CD4-positive, alpha-beta memory T cell (primary cell): ENCODE measurements around the gene GGT6. TPM values are rescaled to one million over a fixed set of nuclear protein-coding genes. Genes with fewer than 3 reads are reported as not detected.
A peak's percentile ranks its signal among the peaks of the same experiment; 100 is the strongest.

Experiments used
- CTCF ChIA-PET: fragments of 350-600 bp; sonication (Branson Sonifier 250); formaldehyde crosslinking; loops from one replicate; lab custom pipeline; 2021; ENCODE audit warnings: inconsistent platforms; ENCODE audit not compliant: partially characterized antibody; lab: Charles Lee
- POLR2A ChIA-PET: fragments of 350-600 bp; sonication (Branson Sonifier 250); formaldehyde crosslinking; loops from one replicate; lab custom pipeline; 2021; ENCODE audit not compliant: partially characterized antibody; lab: Charles Lee
- DNase-seq, 5 donors: peaks; one replicate each; pipeline versions ENCODE4 v3.0.0 to v3.0.0-alpha.2; 2020 to 2022; ENCODE audit warnings: mixed read lengths in 1 of 5
- H3K27ac ChIP-seq: one replicate; pipeline ENCODE4 v1.7.0; 2013; ENCODE audit warnings: low read depth, low read length
- H3K27me3 ChIP-seq: 2 replicates; pipeline ENCODE4 v1.7.0; 2013; ENCODE audit warnings: mild to moderate bottlenecking, low read length, moderate library complexity; ENCODE audit not compliant: insufficient read depth
- H3K36me3 ChIP-seq: 2 replicates; pipeline ENCODE4 v1.7.0; 2013; ENCODE audit warnings: mild to moderate bottlenecking, low read length, moderate library complexity; ENCODE audit not compliant: insufficient read depth
- H3K4me1 ChIP-seq: 2 replicates; pipeline ENCODE4 v1.7.0; 2013; ENCODE audit warnings: mild to moderate bottlenecking, low read length, moderate library complexity; ENCODE audit not compliant: insufficient read depth
- H3K4me3 ChIP-seq, 2 donors: one replicate each; pipeline ENCODE4 v1.7.0; 2013; ENCODE audit warnings: low read length in 2 of 2, mild to moderate bottlenecking in 1 of 2
- H3K9me3 ChIP-seq, 2 donors: one replicate each; pipeline ENCODE4 v1.7.0; 2013; ENCODE audit warnings: low read length in 2 of 2, control low read depth in 1 of 2; ENCODE audit not compliant: control insufficient read depth in 1 of 2
- H3K27ac Mint-ChIP-seq, 7 donors: one replicate each; pipeline ENCODE4 v1.8.0; 2020 to 2021; ENCODE audit warnings: mixed read lengths in 7 of 7, mild to moderate bottlenecking in 6 of 7, inconsistent platforms in 3 of 7, moderate library complexity in 3 of 7
- H3K27me3 Mint-ChIP-seq, 2 donors: one replicate each; pipeline ENCODE4 v1.8.0; 2020 to 2021; ENCODE audit warnings: mixed read lengths in 2 of 2
- H3K36me3 Mint-ChIP-seq, 2 donors: one replicate each; pipeline ENCODE4 v1.8.0; 2020 to 2021; ENCODE audit warnings: mixed read lengths in 2 of 2, inconsistent platforms in 1 of 2, mild to moderate bottlenecking in 1 of 2
- H3K4me1 Mint-ChIP-seq, 4 donors: one replicate each; pipeline ENCODE4 v1.8.0; 2020 to 2021; ENCODE audit warnings: mixed read lengths in 4 of 4, mild to moderate bottlenecking in 1 of 4
- H3K4me3 Mint-ChIP-seq, 8 donors: one replicate each; pipeline ENCODE4 v1.8.0; 2020 to 2021; ENCODE audit warnings: mixed read lengths in 8 of 8, mild to moderate bottlenecking in 7 of 8, moderate library complexity in 6 of 8, inconsistent platforms in 3 of 8
- H3K9me3 Mint-ChIP-seq, 8 donors: one replicate each; pipeline ENCODE4 v1.8.0; 2020 to 2021; ENCODE audit warnings: mixed read lengths in 8 of 8, mild to moderate bottlenecking in 5 of 8, inconsistent platforms in 3 of 8, moderate library complexity in 1 of 8
- intact Hi-C: fragments of 100-400 bp; cut with micrococcal nuclease; formaldehyde crosslinking; loops from one replicate; pipeline ENCODE4 v1.15.1; 2023
- polyA plus RNA-seq, 2 donors: library from polyadenylated mRNA; unstranded; fragments of 300-500 nt; fragmentation: Illumina TruSeq; gene quantifications; one replicate each; pipeline ENCODE4 v1.2.3, GENCODE V29; 2021
- total RNA-seq, 2 experiments: library from RNA; stranded (reverse); gene quantifications; one replicate each; pipeline ENCODE4 v1.2.3, GENCODE V29; 2021

The GGT6 gene
- total and polyA plus RNA-seq, 4 experiments from 2014 or later = not detected

DNA sequence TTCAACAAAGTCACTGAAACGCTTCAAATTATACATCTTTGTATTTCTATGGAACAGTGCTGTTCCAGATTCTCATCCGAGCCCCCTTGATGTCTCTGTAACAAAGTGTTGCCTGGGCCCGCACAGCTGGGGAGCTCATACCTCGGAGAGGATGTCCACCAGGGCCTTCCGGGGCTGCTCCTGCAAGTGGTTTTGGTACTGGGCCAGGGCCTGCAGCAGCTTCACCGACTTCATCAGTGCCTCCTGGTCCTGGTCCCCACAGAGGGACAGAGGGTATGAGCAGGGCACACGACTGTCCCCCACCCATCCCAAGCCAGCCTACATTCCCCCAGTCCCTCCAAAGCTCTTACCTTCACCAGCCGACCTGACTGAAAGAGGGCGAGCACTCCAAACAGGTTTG is 6.7 kb downstream of the GGT6 start:
- Histone ChIP-seq H3K9me3 (no peaks in the 10 kb centered on the region), H3K4me3 (no peak overlapping the region), H3K27me3 (no peaks in the 10 kb centered on the region), H3K36me3 (peaks cover 46% of the 10 kb centered on the region), H3K4me1 (peaks cover 24% of the 10 kb centered on the region), H3K27ac (peak overlapping the region; percentile 74)
- Mint-ChIP-seq H3K27me3 (no peaks in the 10 kb centered on the region), H3K4me1 (peaks cover 16 to 32% (median 24%) of the 10 kb centered on the region in 4 donors), H3K4me3 (peak overlapping the region; percentile 57 to 97 (median 96)), H3K36me3 (peaks cover 14 to 41% of the 10 kb centered on the region in 2 donors), H3K9me3 (no peaks in the 10 kb centered on the region), H3K27ac (peak overlapping the region in 1 of 7 donors; percentile 80)
- intact Hi-C loops = no loop called here
- DNase-seq = no peak
- CTCF ChIA-PET = interaction anchor here (4.7 kb wide), 1 partner anchor 11 kb away, joined by 25 read pairs; no protein-coding TSS in a partner anchor
- POLR2A ChIA-PET = interaction anchor here (0.5 to 1.3 kb wide), 4 partner anchors 11 to 410 kb away, joined by 3 to 5 read pairs (median 4); no protein-coding TSS in a partner anchor

DNA sequence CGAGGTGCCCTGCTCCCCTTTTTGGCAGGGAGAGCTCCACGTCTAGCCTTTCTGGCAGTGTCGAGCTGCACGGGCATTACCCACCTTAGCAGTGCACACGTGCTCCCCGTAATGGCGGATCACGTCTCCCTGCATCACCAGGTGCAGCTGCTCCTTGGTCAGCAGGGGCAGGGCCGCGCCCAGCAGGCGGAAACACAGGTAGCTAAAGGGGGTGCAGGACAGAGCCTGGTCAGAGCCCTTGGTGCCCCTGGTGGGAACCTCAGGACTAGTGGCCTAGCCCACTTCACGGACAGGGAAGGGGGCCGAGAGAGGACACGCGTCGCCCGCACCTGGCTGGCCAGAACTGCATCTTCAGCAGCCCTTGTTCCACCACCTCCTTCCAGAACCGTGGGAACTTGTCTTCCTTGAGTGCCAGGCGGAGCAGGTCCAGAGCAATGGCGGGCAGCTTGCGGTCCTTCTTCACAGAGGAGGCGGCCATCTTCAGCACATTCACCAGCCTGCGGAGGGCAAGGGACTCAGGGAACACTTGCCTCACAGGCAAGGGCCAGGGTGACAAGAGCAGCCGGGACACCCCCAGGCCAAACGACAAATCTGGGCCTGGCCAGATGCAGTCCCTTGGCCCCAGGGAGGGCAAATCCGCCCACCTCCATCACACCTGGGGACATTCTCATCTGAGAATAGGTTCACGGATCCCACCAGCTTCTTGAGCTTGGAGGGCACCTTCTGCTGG is 8.4 kb downstream of the GGT6 start:
- Histone ChIP-seq H3K36me3 (peaks cover 63% of the 10 kb centered on the region), H3K9me3 (no peaks in the 10 kb centered on the region), H3K4me3 (no peak overlapping the region), H3K4me1 (peaks cover 24% of the 10 kb centered on the region), H3K27ac (no peak overlapping the region), H3K27me3 (no peaks in the 10 kb centered on the region)
- H3K27me3 Mint-ChIP-seq = no peaks in the 10 kb centered on the region
- no peak overlapping the region for H3K27ac Mint-ChIP-seq
- H3K36me3 Mint-ChIP-seq = peaks cover 18 to 48% of the 10 kb centered on the region in 2 donors
- ChIA-PET POLR2A (no interaction called here), CTCF (interaction anchor here (0.6 to 4.7 kb wide), 2 partner anchors 13 to 496 kb away, joined by 3 to 25 read pairs; no protein-coding TSS in a partner anchor)
- intact Hi-C loops = no loop called here
- no peak for DNase-seq
- H3K4me3 Mint-ChIP-seq = no peak overlapping the region
- no peaks in the 10 kb centered on the region for H3K9me3 Mint-ChIP-seq
- peaks cover 16 to 32% (median 24%) of the 10 kb centered on the region in 4 donors for H3K4me1 Mint-ChIP-seq

DNA sequence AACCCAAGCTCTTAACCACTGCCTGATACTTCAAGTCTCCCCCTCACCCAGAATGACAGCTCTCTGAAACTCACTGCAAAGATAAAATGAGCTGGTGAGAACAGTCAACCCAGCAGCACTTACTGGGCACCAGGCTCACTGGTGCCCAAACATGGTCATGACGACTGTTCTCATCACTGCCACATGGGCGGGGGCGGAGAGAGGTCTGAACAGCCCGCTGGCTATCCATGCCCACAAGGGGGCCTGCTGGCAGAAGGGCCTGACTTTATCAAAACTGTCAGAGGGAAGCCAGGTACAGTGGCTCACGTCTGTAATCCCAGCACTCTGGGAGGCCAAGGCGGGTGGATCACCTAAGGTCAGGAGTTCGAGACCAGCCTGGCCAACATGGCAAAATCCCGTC is 9.2 kb downstream of the GGT6 start:
- Mint-ChIP-seq H3K4me3 (no peak overlapping the region), H3K27me3 (no peaks in the 10 kb centered on the region), H3K9me3 (no peaks in the 10 kb centered on the region), H3K27ac (peak overlapping the region in 1 of 7 donors; percentile 29), H3K4me1 (peaks cover 16 to 30% (median 23%) of the 10 kb centered on the region in 4 donors), H3K36me3 (peaks cover 19 to 55% of the 10 kb centered on the region in 2 donors)
- POLR2A ChIA-PET = no interaction called here
- no peaks in the 10 kb centered on the region for H3K9me3 ChIP-seq
- H3K27me3 ChIP-seq = no peaks in the 10 kb centered on the region
- H3K4me3 ChIP-seq = no peak overlapping the region
- H3K27ac ChIP-seq = no peak overlapping the region
- peaks cover 71% of the 10 kb centered on the region for H3K36me3 ChIP-seq
- intact Hi-C loops = no loop called here
- no peak for DNase-seq
- CTCF ChIA-PET = interaction anchor here (4.7 kb wide), 1 partner anchor 14 kb away, joined by 25 read pairs; no protein-coding TSS in a partner anchor
- peaks cover 20% of the 10 kb centered on the region for H3K4me1 ChIP-seq

DNA sequence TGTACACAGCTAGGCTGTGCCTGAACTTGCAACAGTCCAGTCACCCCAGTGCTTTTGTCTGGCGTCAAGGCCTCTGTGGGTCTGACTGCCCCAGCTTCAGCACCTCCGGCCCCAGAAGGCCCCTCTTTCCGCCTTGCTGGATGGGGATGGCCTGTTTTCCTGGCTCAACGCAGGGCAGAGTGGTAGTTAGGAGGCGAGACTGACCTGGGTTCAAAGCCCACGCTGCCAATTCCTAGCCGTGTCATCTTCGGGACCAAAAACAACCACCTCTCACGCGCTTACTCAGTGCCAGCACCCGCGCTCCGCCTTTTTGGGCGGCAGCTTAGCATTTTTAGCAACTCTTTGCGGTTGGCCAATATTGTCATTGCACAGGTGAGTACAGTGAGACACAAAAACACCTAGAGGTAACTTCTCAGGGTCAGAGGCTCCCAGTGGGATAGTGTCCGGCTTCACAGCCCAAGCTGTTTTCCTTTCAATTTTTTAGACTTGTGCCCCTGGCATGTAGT is 9.8 kb downstream of the GGT6 start:
- Mint-ChIP-seq H3K27ac (no peak overlapping the region), H3K9me3 (no peaks in the 10 kb centered on the region), H3K27me3 (no peaks in the 10 kb centered on the region), H3K4me3 (no peak overlapping the region), H3K36me3 (peaks cover 19 to 55% of the 10 kb centered on the region in 2 donors), H3K4me1 (peaks cover 10 to 24% (median 18%) of the 10 kb centered on the region in 4 donors)
- Histone ChIP-seq H3K36me3 (peaks cover 71% of the 10 kb centered on the region), H3K4me3 (no peak overlapping the region), H3K9me3 (no peaks in the 10 kb centered on the region), H3K4me1 (peaks cover 15% of the 10 kb centered on the region), H3K27ac (no peak overlapping the region), H3K27me3 (no peaks in the 10 kb centered on the region)
- POLR2A ChIA-PET = interaction anchor here (1.1 kb wide), 1 partner anchor 12 kb away, joined by 4 read pairs; no protein-coding TSS in a partner anchor
- CTCF ChIA-PET = interaction anchor here (4.7 kb wide), 1 partner anchor 14 kb away, joined by 25 read pairs; no protein-coding TSS in a partner anchor
- intact Hi-C loops = no loop called here
- DNase-seq = no peak

DNA sequence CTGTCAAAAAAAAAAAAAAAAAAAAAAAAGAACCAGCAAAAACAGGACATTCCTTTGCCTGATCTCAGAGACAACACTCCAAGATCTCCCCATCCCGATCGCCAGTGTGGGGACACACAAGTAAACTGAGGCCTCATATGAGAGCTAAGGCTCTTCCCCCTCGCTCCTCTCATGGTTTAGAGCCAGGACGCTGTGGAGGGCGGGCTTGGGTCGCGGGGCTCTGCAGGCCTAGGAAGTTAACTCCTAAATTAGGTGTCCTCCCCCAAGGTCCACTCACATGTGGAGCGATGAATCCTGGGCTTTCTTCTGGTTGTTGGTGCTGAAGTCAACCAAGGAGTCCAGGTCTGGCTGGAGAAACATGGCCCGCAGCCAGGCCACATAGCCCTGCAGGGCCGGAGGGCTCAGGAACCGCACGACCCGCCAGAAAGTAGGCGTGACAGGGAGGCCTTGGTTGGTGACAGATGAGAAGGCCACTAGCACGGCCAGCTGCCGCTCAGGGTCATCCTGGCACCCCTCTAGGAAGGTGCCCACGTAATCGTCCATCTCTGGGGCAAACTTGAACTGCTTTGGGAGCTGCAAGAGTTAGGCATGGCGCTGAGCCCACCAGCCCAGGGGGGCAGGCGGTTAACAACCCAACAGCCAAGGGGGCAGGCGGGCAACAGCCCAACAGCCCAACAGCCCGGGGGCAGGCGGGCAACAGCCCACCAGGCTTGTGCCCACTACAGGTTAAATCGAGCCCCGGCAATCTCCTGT is 10.4 kb downstream of the GGT6 start:
- H3K4me1 Mint-ChIP-seq = peaks cover 10 to 18% (median 14%) of the 10 kb centered on the region in 4 donors
- Histone ChIP-seq H3K36me3 (peaks cover 71% of the 10 kb centered on the region), H3K9me3 (no peaks in the 10 kb centered on the region), H3K4me3 (no peak overlapping the region), H3K27me3 (no peaks in the 10 kb centered on the region), H3K4me1 (peaks cover 14% of the 10 kb centered on the region), H3K27ac (no peak overlapping the region)
- no peak overlapping the region for H3K4me3 Mint-ChIP-seq
- POLR2A ChIA-PET = interaction anchor here (1.1 kb wide), 1 partner anchor 12 kb away, joined by 4 read pairs; no protein-coding TSS in a partner anchor
- no peaks in the 10 kb centered on the region for H3K9me3 Mint-ChIP-seq
- H3K27ac Mint-ChIP-seq = no peak overlapping the region
- peaks cover 19 to 48% of the 10 kb centered on the region in 2 donors for H3K36me3 Mint-ChIP-seq
- DNase-seq = no peak
- CTCF ChIA-PET = interaction anchor here (1.7 to 4.7 kb wide), 2 partner anchors 15 to 17 kb away, joined by 4 to 25 read pairs; no protein-coding TSS in a partner anchor
- no peaks in the 10 kb centered on the region for H3K27me3 Mint-ChIP-seq
- intact Hi-C loops = no loop called here

DNA sequence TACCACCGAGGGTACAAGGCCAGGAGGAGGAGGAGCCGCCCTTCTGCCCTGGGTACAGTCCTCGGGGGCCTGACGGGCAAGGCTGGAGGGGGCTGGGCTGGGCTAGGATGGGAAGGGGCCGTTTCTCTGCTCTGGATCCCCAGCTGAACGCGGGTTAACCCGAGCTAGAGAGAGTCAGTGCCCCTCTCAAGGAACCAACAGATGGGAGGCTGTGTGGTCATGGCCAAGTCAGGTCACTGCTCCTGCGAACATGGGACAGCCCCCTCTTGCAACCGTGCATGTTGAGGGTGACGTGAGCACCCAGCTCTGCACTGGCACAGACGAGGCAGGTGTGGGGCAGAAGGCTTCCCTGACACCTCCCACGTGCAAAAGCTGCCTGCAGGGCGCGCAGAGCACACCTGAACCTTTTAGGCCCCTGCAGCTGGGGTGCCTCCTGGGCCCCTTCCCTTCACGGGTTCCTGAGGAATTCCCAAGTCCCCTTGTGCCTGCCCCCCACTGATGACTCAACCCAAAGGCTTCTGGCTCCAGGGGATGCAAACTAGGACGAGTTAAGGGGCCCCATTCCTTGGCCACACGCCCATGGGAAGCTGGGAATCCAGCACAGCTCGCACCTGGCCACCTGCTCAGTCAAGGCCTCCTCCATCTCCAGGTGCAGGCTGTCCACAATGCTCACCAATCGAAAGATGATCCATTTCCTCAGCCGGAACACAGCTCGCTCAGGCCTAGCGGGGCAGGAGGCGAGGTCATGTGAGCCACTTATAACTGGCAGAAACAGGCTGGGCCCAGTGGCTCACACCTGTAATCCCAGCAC is 11.5 kb downstream of the GGT6 start:
- H3K4me1 ChIP-seq = peaks cover 5% of the 10 kb centered on the region
- Mint-ChIP-seq H3K27me3 (no peaks in the 10 kb centered on the region), H3K36me3 (peaks cover 19 to 41% of the 10 kb centered on the region in 2 donors), H3K4me3 (no peak overlapping the region), H3K4me1 (peaks cover 4 to 8% (median 5%) of the 10 kb centered on the region in 4 donors), H3K9me3 (no peaks in the 10 kb centered on the region), H3K27ac (no peak overlapping the region)
- CTCF ChIA-PET = interaction anchor here (1.7 kb wide), 1 partner anchor 19 kb away, joined by 4 read pairs; no protein-coding TSS in a partner anchor
- no peak overlapping the region for H3K4me3 ChIP-seq
- POLR2A ChIA-PET = interaction anchor here (1.1 kb wide), 1 partner anchor 16 kb away, joined by 3 read pairs; no protein-coding TSS in a partner anchor
- peaks cover 72% of the 10 kb centered on the region for H3K36me3 ChIP-seq
- H3K27me3 ChIP-seq = no peaks in the 10 kb centered on the region
- DNase-seq = no peak
- intact Hi-C loops = no loop called here
- no peaks in the 10 kb centered on the region for H3K9me3 ChIP-seq
- H3K27ac ChIP-seq = no peak overlapping the region
